NOMO-1 treated with DMSO at 0.1 percent for 48 hours (cell line): ENCODE results near the gene SLC35F4.
"Not testable (repeated sequence)": the region's sequence is repeated elsewhere in the genome, so short reads cannot be mapped to it uniquely, and the experiment has no call there.

Experiments
- DNase-seq: peaks from one replicate; lab custom pipeline; 2025; ENCODE audit not compliant: unreplicated experiment; lab: John Stamatoyannopoulos, UW

SLC35F4 gene

GRCh38 chr14:57729208-57730187 lies 136.4 kb downstream of the SLC35F4 start:
- no peak for DNase-seq

GRCh38 chr14:57725399-57726077 lies 140.4 kb downstream of the SLC35F4 start:
- DNase-seq, result no peak

GRCh38 chr14:57722141-57722540 lies 143.8 kb downstream of the SLC35F4 start:
- not testable (repeated sequence) for DNase-seq

GRCh38 chr14:57714487-57714931 lies 151.4 kb downstream of the SLC35F4 start:
- no peak for DNase-seq

- DNase-seq, result no peak
Observed at GRCh38 chr14:57712698-57713097, 153.2 kb downstream of the SLC35F4 start.

- DNase-seq, result no peak
Observed at GRCh38 chr14:57712102-57712501, 153.8 kb downstream of the SLC35F4 start.

- no peak for DNase-seq
Observed at GRCh38 chr14:57709909-57710308, 156.0 kb downstream of the SLC35F4 start.

GRCh38 chr14:57709086-57709485 lies 156.8 kb downstream of the SLC35F4 start:
- DNase-seq, result not testable (repeated sequence)

- no peak for DNase-seq
Observed at GRCh38 chr14:57707219-57707618, 158.7 kb downstream of the SLC35F4 start.

GRCh38 chr14:57704763-57705162 lies 161.1 kb downstream of the SLC35F4 start:
- no peak for DNase-seq

GRCh38 chr14:57699947-57700346 lies 165.9 kb downstream of the SLC35F4 start:
- no peak for DNase-seq

GRCh38 chr14:57692671-57693070 lies 173.2 kb downstream of the SLC35F4 start:
- peak; percentile 0 for DNase-seq

- no peak for DNase-seq
Observed at GRCh38 chr14:57687416-57687815, 178.5 kb downstream of the SLC35F4 start.

- DNase-seq, result no peak
Observed at GRCh38 chr14:57686304-57686703, 179.6 kb downstream of the SLC35F4 start.

- no peak for DNase-seq
Observed at GRCh38 chr14:57671021-57671420, 194.9 kb downstream of the SLC35F4 start.

GRCh38 chr14:57660208-57660607 lies 205.7 kb downstream of the SLC35F4 start:
- DNase-seq, result no peak

GRCh38 chr14:57659052-57659451 lies 206.8 kb downstream of the SLC35F4 start:
- DNase-seq, result no peak

- DNase-seq, result no peak
Observed at GRCh38 chr14:57657487-57657886, 208.4 kb downstream of the SLC35F4 start.

- no peak for DNase-seq
Observed at GRCh38 chr14:57656853-57657252, 209.0 kb downstream of the SLC35F4 start.

GRCh38 chr14:57652769-57653168 lies 213.1 kb downstream of the SLC35F4 start:
- DNase-seq, result no peak

- no peak for DNase-seq
Observed at GRCh38 chr14:57641776-57642175, 224.1 kb downstream of the SLC35F4 start.

- no peak for DNase-seq
Observed at GRCh38 chr14:57640036-57640435, 225.9 kb downstream of the SLC35F4 start.
